Measurements from ENCODE around the gene GRHL1.

DNA sequence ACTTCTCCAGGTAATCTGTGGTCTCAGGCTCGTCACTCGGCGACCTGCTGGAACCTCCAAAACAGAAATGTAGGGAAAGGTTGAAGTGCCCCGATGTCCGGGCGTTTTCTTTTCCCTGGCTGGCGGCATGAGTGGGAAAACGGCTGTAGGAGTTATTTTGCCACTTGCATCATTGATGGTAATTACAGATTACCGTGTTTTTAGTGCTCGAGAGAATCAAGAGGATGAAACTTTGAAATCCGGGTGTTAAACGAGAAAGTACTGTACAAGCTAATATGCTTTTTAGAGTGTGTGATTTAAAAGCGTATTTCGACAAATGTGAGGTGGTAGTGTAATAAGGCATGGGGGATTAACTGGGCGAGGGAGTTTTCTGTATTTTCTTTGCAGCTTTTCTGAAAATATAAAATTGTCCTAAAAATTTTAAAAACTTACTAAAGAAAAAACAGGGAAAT, 819 bp downstream of the GRHL1 start:
- no peak for TF ChIP-seq CTCF (conservative IDR thresholded peaks at IDR 0.05; ENCODE audit: low read depth, low read length)
- no peak for TF ChIP-seq EZH2 (IDR thresholded peaks at IDR 0.05; ENCODE audit: low read length, unreplicated experiment)

Data from PC-3 (cell line).